NT2/D1 (cell line): ENCODE data around the gene LIPC.

ENCODE experiments used
- DNase-seq: peaks from one replicate; pipeline ENCODE4 v3.0.0-alpha.2; 2011; ENCODE audit warnings: low read depth, low spot score
- H3K27me3 ChIP-seq: 2 replicates; pipeline ENCODE4 v1.6.0; 2011; ENCODE audit warnings: mild to moderate bottlenecking; ENCODE audit not compliant: insufficient read length, insufficient read depth
- H3K36me3 ChIP-seq: 2 replicates; pipeline ENCODE4 v1.6.1; 2011; ENCODE audit warnings: mild to moderate bottlenecking, low read length, mixed read lengths; ENCODE audit not compliant: insufficient read depth, insufficient read length
- H3K4me1 ChIP-seq: 2 replicates; pipeline ENCODE4 v1.5.1; 2011; ENCODE audit not compliant: insufficient read depth, insufficient read length
- H3K4me3 ChIP-seq: 2 replicates; pipeline ENCODE4 v1.5.1; 2011; ENCODE audit warnings: low read depth; ENCODE audit not compliant: insufficient read length
- H3K9ac ChIP-seq: 2 replicates; pipeline ENCODE4 v1.6.0; 2011; ENCODE audit warnings: low read depth; ENCODE audit not compliant: insufficient read length
- H3K9me3 ChIP-seq: 2 replicates; pipeline ENCODE4 v1.5.1; 2011; ENCODE audit warnings: mild to moderate bottlenecking, low read length; ENCODE audit not compliant: insufficient read depth
- SUZ12 ChIP-seq: IDR thresholded peaks from 2 replicates; pipeline ENCODE4 v1.6.1; 2011; ENCODE audit not compliant: insufficient read length, insufficient read depth; ENCODE audit errors: extremely low read depth
- YY1 ChIP-seq: IDR thresholded peaks from 2 replicates; pipeline ENCODE4 v1.6.1; 2011; ENCODE audit not compliant: insufficient read length, insufficient read depth
- ZNF274 ChIP-seq: IDR thresholded peaks from 2 replicates; pipeline ENCODE4 v1.6.1; 2011; ENCODE audit warnings: mild to moderate bottlenecking, low read depth, low read length

LIPC gene

DNA sequence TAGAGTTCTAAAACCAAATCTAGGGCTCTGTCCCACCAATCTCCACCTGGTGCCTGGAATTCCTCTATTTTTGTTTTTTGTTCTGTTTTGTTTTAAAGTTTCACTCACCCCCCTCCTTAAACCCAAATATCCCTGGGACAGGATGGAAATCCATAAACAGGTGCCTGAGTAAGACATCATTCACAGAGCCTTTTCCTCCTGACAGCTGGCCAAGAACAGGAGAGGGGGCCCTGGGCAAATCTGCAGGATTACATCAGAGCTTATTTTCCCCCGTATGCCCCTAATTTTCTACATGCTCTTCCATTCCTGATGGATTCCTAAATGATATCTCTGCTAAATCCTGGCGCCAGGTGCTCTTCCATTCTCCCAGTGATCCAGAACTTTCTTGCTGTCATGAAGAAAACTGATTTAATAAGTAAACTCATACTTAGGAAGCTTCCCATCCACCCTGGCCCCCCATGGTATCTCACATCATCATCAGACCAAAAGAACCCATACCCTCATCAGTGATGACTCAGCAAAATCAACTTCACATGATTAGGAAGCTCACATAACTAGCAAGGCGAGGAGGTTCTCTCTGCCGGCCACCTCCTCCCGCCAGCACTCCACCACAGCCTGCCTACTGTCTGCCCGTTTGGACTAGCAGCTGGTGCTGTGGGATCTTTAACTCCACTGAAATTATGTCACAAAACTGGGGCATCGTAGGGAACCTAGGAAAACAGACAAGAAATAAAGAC is 61.0 kb downstream of the LIPC start:
- Histone ChIP-seq H3K4me1 (no peaks in the 10 kb centered on the region), H3K27me3 (no peaks in the 10 kb centered on the region), H3K4me3 (no peak overlapping the region), H3K9me3 (peaks cover 16% of the 10 kb centered on the region), H3K36me3 (no peaks in the 10 kb centered on the region), H3K9ac (no peak overlapping the region)
- no peak for DNase-seq
- TF ChIP-seq ZNF274 = no peak
- no peak for TF ChIP-seq SUZ12
- no peak for TF ChIP-seq YY1

- Histone ChIP-seq H3K36me3 (no peaks in the 10 kb centered on the region), H3K4me1 (no peaks in the 10 kb centered on the region), H3K9ac (no peak overlapping the region), H3K9me3 (peaks cover 4% of the 10 kb centered on the region), H3K4me3 (no peak overlapping the region), H3K27me3 (no peaks in the 10 kb centered on the region)
- no peak for DNase-seq
- TF ChIP-seq YY1 (no peak), SUZ12 (no peak), ZNF274 (no peak)
Observed at GRCh38 chr15:58494567-58494966, 62.8 kb downstream of the LIPC start.

DNA sequence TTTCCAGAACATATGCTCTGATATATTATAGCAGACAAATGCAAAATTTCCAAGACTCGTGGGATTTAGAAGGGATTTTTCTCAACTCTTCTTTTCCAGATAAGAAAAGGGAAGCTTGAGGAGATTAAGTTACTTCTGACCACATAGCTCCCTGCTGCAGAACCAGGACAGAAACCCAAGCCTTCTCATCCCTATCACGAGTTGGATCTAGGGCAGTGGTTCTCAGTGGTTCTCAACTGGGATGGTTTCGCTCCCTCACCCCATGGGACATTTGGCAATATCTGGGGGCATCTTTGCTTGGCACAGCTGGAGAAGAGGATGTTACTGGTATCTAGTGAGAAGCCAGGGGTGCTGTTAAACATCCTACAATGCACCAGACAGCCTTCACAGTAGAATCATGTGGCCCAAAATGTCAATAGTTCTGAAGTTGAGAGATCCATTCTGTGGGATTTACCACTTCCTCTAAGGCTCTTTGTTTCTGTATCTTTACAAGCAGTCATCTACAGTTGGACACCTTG is 64.2 kb downstream of the LIPC start:
- Histone ChIP-seq H3K9ac (no peak overlapping the region), H3K4me1 (no peaks in the 10 kb centered on the region), H3K9me3 (no peaks in the 10 kb centered on the region; the same call in 1 of the 2 replicates), H3K4me3 (no peak overlapping the region), H3K27me3 (no peaks in the 10 kb centered on the region), H3K36me3 (no peaks in the 10 kb centered on the region)
- TF ChIP-seq SUZ12 (no peak), YY1 (no peak), ZNF274 (no peak)
- no peak for DNase-seq

GRCh38 chr15:58497046-58497785 is 65.4 kb downstream of the LIPC start:
- no peak for TF ChIP-seq ZNF274
- TF ChIP-seq SUZ12 = no peak
- TF ChIP-seq YY1 = no peak
- no peak for DNase-seq
- H3K36me3 ChIP-seq = no peaks in the 10 kb centered on the region

GRCh38 chr15:58498821-58499580 is 67.2 kb downstream of the LIPC start:
- H3K9ac ChIP-seq = no peak overlapping the region

More at GRCh38 chr15:58497046-58497785, 65.4 kb downstream of the LIPC start:
- Histone ChIP-seq H3K4me3 (no peak overlapping the region), H3K9ac (no peak overlapping the region), H3K4me1 (no peaks in the 10 kb centered on the region), H3K27me3 (no peaks in the 10 kb centered on the region), H3K9me3 (no peaks in the 10 kb centered on the region; the same call in 1 of the 2 replicates)

GRCh38 chr15:58501006-58501405 is 69.2 kb downstream of the LIPC start:
- Histone ChIP-seq H3K4me3 (no peak overlapping the region), H3K27me3 (no peaks in the 10 kb centered on the region), H3K9me3 (no peaks in the 10 kb centered on the region), H3K4me1 (no peaks in the 10 kb centered on the region), H3K9ac (no peak overlapping the region), H3K36me3 (no peaks in the 10 kb centered on the region)
- DNase-seq = no peak
- TF ChIP-seq YY1 (no peak), ZNF274 (no peak), SUZ12 (no peak)

More at GRCh38 chr15:58498821-58499580, 67.2 kb downstream of the LIPC start:
- TF ChIP-seq YY1 (no peak), ZNF274 (no peak), SUZ12 (no peak)
- Histone ChIP-seq H3K9me3 (no peaks in the 10 kb centered on the region; the same call in 1 of the 2 replicates), H3K27me3 (no peaks in the 10 kb centered on the region), H3K4me3 (no peak overlapping the region), H3K4me1 (no peaks in the 10 kb centered on the region), H3K36me3 (no peaks in the 10 kb centered on the region)
- DNase-seq = no peak
